HepG2 (cell line): ENCODE measurements around the gene ARHGDIA. TPM values are rescaled to one million over a fixed set of nuclear protein-coding genes. Genes with fewer than 3 reads are reported as not detected.
A peak's percentile ranks its signal among the peaks of the same experiment; 100 is the strongest.

Source experiments
- DR1 ChIP-seq: sonication (generic); formaldehyde crosslinking; IDR thresholded peaks from 2 replicates; pipeline ENCODE4 v1.8.0; 2021; ENCODE audit warnings: mild to moderate bottlenecking, missing genetic modification reagents, inconsistent platforms
- ELF3 ChIP-seq: IDR thresholded peaks from 2 replicates; pipeline ENCODE4 v1.6.1; 2016; ENCODE audit warnings: missing genetic modification reagents, missing compliant biosample characterization
- NONO ChIP-seq, 2 experiments: fragments of 450-650 bp in 1 of 2; sonication (generic) in 1 of 2; formaldehyde crosslinking in 1 of 2; IDR thresholded peaks in 1 of 2; conservative IDR thresholded peaks in 1 of 2; 2 replicates each; pipeline versions ENCODE4 v1.6.1 to v1.8.0; 2017 to 2022; ENCODE audit warnings: mild to moderate bottlenecking in 1 of 2, missing genetic modification reagents in 1 of 2, moderate library complexity in 1 of 2
- PRDM10 ChIP-seq: sonication (generic); formaldehyde crosslinking; IDR thresholded peaks from 2 replicates; pipeline ENCODE4 v1.4.0; 2020; ENCODE audit warnings: low read depth, missing genetic modification reagents
- SNRNP70 ChIP-seq: fragments of 200-400 bp; formaldehyde crosslinking; IDR thresholded peaks from 2 replicates; pipeline ENCODE4 v1.6.1; 2017; ENCODE audit warnings: mild to moderate bottlenecking, low read depth, low read length, moderate library complexity
- SRSF1 ChIP-seq: fragments of 200-400 bp; formaldehyde crosslinking; optimal IDR thresholded peaks from 2 replicates; pipeline ENCODE3; 2017; ENCODE audit warnings: mild to moderate bottlenecking, low read depth, low read length, moderate library complexity
- ZGPAT ChIP-seq: IDR thresholded peaks from 2 replicates; pipeline ENCODE4 v1.6.1; 2016; ENCODE audit warnings: mild to moderate bottlenecking
- ZMYM2 ChIP-seq: sonication (generic); formaldehyde crosslinking; IDR thresholded peaks from 2 replicates; pipeline ENCODE4 v1.8.0; 2022; ENCODE audit warnings: mild to moderate bottlenecking, missing genetic modification reagents
- ZNF142 ChIP-seq: sonication (generic); formaldehyde crosslinking; IDR thresholded peaks from 2 replicates; pipeline ENCODE4 v1.4.0; 2020; ENCODE audit warnings: missing genetic modification reagents
- ZNF234 ChIP-seq: sonication (generic); formaldehyde crosslinking; conservative IDR thresholded peaks from 2 replicates; pipeline ENCODE4 v1.5.1; 2020; ENCODE audit warnings: mild to moderate bottlenecking, missing genetic modification reagents
- ZNF263 ChIP-seq: sonication (generic); formaldehyde crosslinking; IDR thresholded peaks from 2 replicates; pipeline ENCODE4 v1.4.0; 2020; ENCODE audit warnings: missing genetic modification reagents
- ZNF292 ChIP-seq: sonication (generic); formaldehyde crosslinking; IDR thresholded peaks from 2 replicates; pipeline ENCODE4 v1.8.1; 2022; ENCODE audit warnings: mild to moderate bottlenecking, low read depth, missing genetic modification reagents, borderline replicate concordance
- polyA plus RNA-seq, 8 experiments: library from polyadenylated mRNA; depleted of rRNA in 3 of 8; stranded (reverse) in 7 of 8; unstranded in 1 of 8; fragments of >200 nt; fragmentation: Illumina TruSeq in 4 of 8; extraction: Trizol in 4 of 8; gene quantifications; 2 replicates each; pipeline versions ENCODE4 v1.2.1 to v1.2.3, GENCODE V29; 2011 to 2016; ENCODE audit warnings: low read depth in 4 of 8, missing spikeins in 1 of 8, mixed read lengths in 1 of 8; ENCODE audit not compliant: insufficient read depth in 1 of 8
- total RNA-seq, 5 experiments: library from RNA; depleted of rRNA; stranded (reverse); fragments of >200 nt; fragmentation: Illumina TruSeq; extraction: Trizol; gene quantifications; 2 replicates each; pipeline ENCODE4 v1.2.3, GENCODE V29; 2016; ENCODE audit warnings: low read depth in 1 of 5

The ARHGDIA gene
- total and polyA plus RNA-seq, 2 of the 13 experiments (the other 11 are each of a cell fraction or from before 2014, with no cell fraction given): 40.0 to 64.0 TPM

GRCh38 chr17:81910840-81911276 is 39.7 kb upstream of the ARHGDIA start (continued):
- TF ChIP-seq NONO (IDR thresholded peaks at IDR 0.05) (no peak), NONO (CRISPR knock-in tag; conservative IDR thresholded peaks at IDR 0.05) (no peak), SRSF1 (no peak), ZGPAT (CRISPR knock-in tag) (peak; percentile 7; the same call in 1 of the 2 replicates), ZNF234 (CRISPR knock-in tag) (no peak), ZNF142 (CRISPR knock-in tag) (peak; percentile 54; the same call in 1 of the 2 replicates), SNRNP70 (no peak), ZMYM2 (CRISPR knock-in tag) (no peak), PRDM10 (CRISPR knock-in tag) (no peak), ELF3 (CRISPR knock-in tag) (no peak), ZNF292 (no peak), ZNF263 (no peak), DR1 (CRISPR knock-in tag) (no peak)
- TF ChIP-seq, all 625 proteins: peak for 80
